A172 (cell line): ENCODE measurements around the gene RPA4. TPM values are rescaled to one million over a fixed set of nuclear protein-coding genes. Genes with fewer than 3 reads are reported as not detected.

ENCODE experiments used
- total RNA-seq: library from RNA; depleted of rRNA; stranded (reverse); fragments of >200 nt; shearing (Covaris generic); gene quantifications from 2 replicates; pipeline ENCODE4 v1.2.3, GENCODE V29; 2014; rRNA removed

RPA4 gene
- total RNA-seq, 1 experiment from 2014 or later = not detected

Other genes with a start within 250 kb of the RPA4 start
- 3.9 and 4.7 TPM in 2 replicates for gene DIAPH2, start 199.1 kb upstream of the RPA4 start, total RNA-seq